ENCODE measurements around the gene TRIM10.
"Not testable (repeated sequence)": the region's sequence is repeated elsewhere in the genome, so short reads cannot be mapped to it uniquely, and the experiment has no call there.

TRIM10 gene

GRCh38 chr6:30145818-30146217, 15.2 kb downstream of the TRIM10 start:
- no peak for TF ChIP-seq CTCF (IDR thresholded peaks at IDR 0.05; ENCODE audit: insufficient read depth, missing control alignments)
- DNase-seq (ENCODE audit: insufficient read length, low spot score): no peak
- no peak for FAIRE-seq

GRCh38 chr6:30144811-30145210, 16.2 kb downstream of the TRIM10 start:
- no peak for FAIRE-seq
- no peak for TF ChIP-seq CTCF (IDR thresholded peaks at IDR 0.05; ENCODE audit: insufficient read depth, missing control alignments)

GRCh38 chr6:30143780-30144179, 17.2 kb downstream of the TRIM10 start:
- DNase-seq (ENCODE audit: insufficient read length, low spot score) (no peak), FAIRE-seq (no peak)
- no peak for TF ChIP-seq CTCF (IDR thresholded peaks at IDR 0.05; ENCODE audit: insufficient read depth, missing control alignments)

More at GRCh38 chr6:30144811-30145210, 16.2 kb downstream of the TRIM10 start:
- DNase-seq (ENCODE audit: insufficient read length, low spot score): no peak

- no peak for DNase-seq (ENCODE audit: insufficient read length, low spot score)
- TF ChIP-seq CTCF (IDR thresholded peaks at IDR 0.05; ENCODE audit: insufficient read depth, missing control alignments): no peak
- no peak for FAIRE-seq
These were observed 18.3 kb downstream of the TRIM10 start for GRCh38 chr6:30142665-30143064.

GRCh38 chr6:30140240-30140639, 20.8 kb downstream of the TRIM10 start:
- DNase-seq (ENCODE audit: insufficient read length, low spot score); FAIRE-seq: not testable (repeated sequence)

- FAIRE-seq (no peak), DNase-seq (ENCODE audit: insufficient read length, low spot score) (no peak)
- no peak for TF ChIP-seq CTCF (IDR thresholded peaks at IDR 0.05; ENCODE audit: insufficient read depth, missing control alignments)
These were observed 24.3 kb downstream of the TRIM10 start for GRCh38 chr6:30136570-30137286.

GRCh38 chr6:30135757-30136156, 25.3 kb downstream of the TRIM10 start, which contains the start of gene TRIM40:
Gene TRIM40 (plus strand): TSS chr6:30136140. CDS start chr6:30137037, 897 bp downstream.
- FAIRE-seq (no peak), DNase-seq (ENCODE audit: insufficient read length, low spot score) (no peak)
- no peak for TF ChIP-seq CTCF (IDR thresholded peaks at IDR 0.05; ENCODE audit: insufficient read depth, missing control alignments)

Measured in D721Med (cell line).